PC-3 (cell line): ENCODE results near the gene CC2D2A. TPM values are rescaled to one million over a fixed set of nuclear protein-coding genes. Genes with fewer than 3 reads are reported as not detected.
A peak's percentile ranks its signal among the peaks of the same experiment; 100 is the strongest.

Experiments used
- ATAC-seq: fragments of 200-7000 bp; cut with Tn5 transposase; 2 replicates; pipeline ENCODE4 v1.9.1; 2020; ENCODE audit warnings: mild to moderate bottlenecking, moderate library complexity
- BruUV-seq: library from RNA; stranded (reverse); fragments of 400-500 nt; replicated peaks from 2 replicates; lab custom pipeline; 2021; lab: Mats Ljungman, UMichigan
- CTCF ChIA-PET: fragments of 300-600 bp; sonication (Branson Sonifier 250); formaldehyde crosslinking; loops from one replicate; lab custom pipeline; 2022; ENCODE audit warnings: antibody characterized with exemption; lab: Charles Lee
- POLR2A ChIA-PET: fragments of 300-600 bp; sonication (Branson Sonifier 250); formaldehyde crosslinking; loops from one replicate; lab custom pipeline; 2022; ENCODE audit warnings: antibody characterized with exemption; ENCODE audit not compliant: unreplicated experiment; lab: Charles Lee
- DNase-seq: peaks from one replicate; pipeline ENCODE4 v3.0.0-alpha.2; 2015
- H2AFZ ChIP-seq: fragments of 300-600 bp; sonication (generic); 2 replicates; pipeline ENCODE4 v1.6.0; 2016; ENCODE audit warnings: antibody characterized with exemption, low read length
- H3F3A ChIP-seq: fragments of 300-600 bp; sonication (generic); one replicate; pipeline ENCODE4 v1.6.0; 2017; ENCODE audit warnings: antibody characterized with exemption, low read length, control low read depth, mild to moderate bottlenecking; ENCODE audit not compliant: unreplicated experiment
- H3K27ac ChIP-seq: fragments of 300-600 bp; sonication (generic); 2 replicates; pipeline ENCODE4 v1.5.1; 2016; ENCODE audit warnings: mild to moderate bottlenecking, low read length
- H3K27me3 ChIP-seq: fragments of 300-600 bp; sonication (generic); 2 replicates; pipeline ENCODE4 v1.6.1; 2016; ENCODE audit warnings: low read length, mixed read lengths
- H3K36me3 ChIP-seq: fragments of 300-600 bp; sonication (generic); 2 replicates; pipeline ENCODE4 v1.6.1; 2016; ENCODE audit warnings: low read depth, mixed run types, low read length, mixed read lengths
- H3K4me1 ChIP-seq: fragments of 300-600 bp; sonication (generic); 2 replicates; pipeline ENCODE4 v1.5.1; 2016; ENCODE audit warnings: low read length; ENCODE audit not compliant: insufficient read depth
- H3K4me2 ChIP-seq: fragments of 300-600 bp; sonication (generic); 2 replicates; pipeline ENCODE4 v1.6.0; 2016; ENCODE audit warnings: low read length
- H3K4me3 ChIP-seq: fragments of 300-600 bp; sonication (generic); 2 replicates; pipeline ENCODE4 v1.5.1; 2016; ENCODE audit warnings: mild to moderate bottlenecking, low read length, mixed read lengths
- H3K79me2 ChIP-seq: fragments of 300-600 bp; sonication (generic); 2 replicates; pipeline ENCODE4 v1.6.1; 2017; ENCODE audit warnings: low read length, mixed read lengths
- H3K9ac ChIP-seq: fragments of 300-600 bp; sonication (generic); 2 replicates; pipeline ENCODE4 v1.6.0; 2016; ENCODE audit warnings: mild to moderate bottlenecking, low read length
- H3K9me2 ChIP-seq: fragments of 300-600 bp; sonication (generic); replicated peaks from 2 replicates; pipeline ENCODE4 v1.6.1; 2016; ENCODE audit warnings: mixed run types, low read length, mixed read lengths
- H3K9me3 ChIP-seq: fragments of 300-600 bp; sonication (generic); 2 replicates; pipeline ENCODE4 v1.6.1; 2016; ENCODE audit warnings: low read length, mixed read lengths
- H4K20me1 ChIP-seq: fragments of 300-600 bp; sonication (generic); 2 replicates; pipeline ENCODE4 v1.6.1; 2016; ENCODE audit warnings: low read length, mixed read lengths
- EZH2 ChIP-seq: fragments of 300-600 bp; sonication (generic); IDR thresholded peaks from one replicate; pipeline ENCODE4 v1.6.1; 2017; ENCODE audit warnings: antibody characterized with exemption, mild to moderate bottlenecking, low read length; ENCODE audit not compliant: unreplicated experiment
- EZH2phosphoT487 ChIP-seq: fragments of 300-600 bp; sonication (generic); IDR thresholded peaks from 2 replicates; pipeline ENCODE4 v1.6.1; 2018; ENCODE audit warnings: mild to moderate bottlenecking, antibody characterized with exemption, low read length, borderline replicate concordance
- intact Hi-C: fragments of 100-400 bp; cut with micrococcal nuclease; formaldehyde crosslinking; loops from 2 replicates; pipeline ENCODE4 v1.9.0; 2023
- total RNA-seq: library from RNA; depleted of rRNA; stranded (reverse); fragments of >200 nt; gene quantifications from 2 replicates; pipeline ENCODE4 v1.2.3, GENCODE V29; 2014
- TF ChIP-seq, protein P1 (sequence below): fragments of 300-600 bp; sonication (generic); conservative IDR thresholded peaks from 2 replicates; pipeline ENCODE4 v1.5.1; 2017; ENCODE audit warnings: antibody characterized with exemption, low read depth, mild to moderate bottlenecking, low read length

The CC2D2A gene
- total RNA-seq, 1 experiment from 2014 or later = 13.4 TPM

DNA sequence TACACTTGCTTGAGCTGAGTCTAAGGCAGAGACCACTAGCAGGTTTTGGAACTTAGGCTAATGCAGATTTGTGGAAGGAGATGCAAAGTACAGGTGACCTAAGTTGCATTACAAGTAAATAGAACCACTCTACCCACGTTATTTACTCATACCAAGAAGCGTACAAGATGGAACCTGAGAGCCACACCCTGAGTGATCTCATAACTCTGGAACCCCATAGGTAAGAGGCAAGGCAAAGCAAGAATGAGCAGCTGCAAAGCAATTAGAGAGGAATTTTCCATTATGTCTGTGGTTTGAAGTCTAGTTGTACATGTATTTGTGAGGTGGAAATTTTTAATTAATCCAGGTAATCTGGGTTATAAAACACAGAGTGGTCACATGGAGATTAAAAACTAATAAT, 55.4 kb downstream of the CC2D2A start:
- H3K27ac ChIP-seq = peak overlapping the region; percentile 19
- H3K9ac ChIP-seq = no peak overlapping the region
- H4K20me1 ChIP-seq = no peaks in the 10 kb centered on the region
- POLR2A ChIA-PET = no interaction called here
- no peaks in the 10 kb centered on the region for H3K27me3 ChIP-seq
- H3K79me2 ChIP-seq = no peaks in the 10 kb centered on the region
- H2AFZ ChIP-seq = peak overlapping the region; percentile 31; the same call in 1 of the 2 replicates
- H3K36me3 ChIP-seq = no peaks in the 10 kb centered on the region
- H3K9me3 ChIP-seq = no peaks in the 10 kb centered on the region
- H3K4me2 ChIP-seq = peak overlapping the region; percentile 24; the same call in 1 of the 2 replicates
- no peak for TF ChIP-seq EZH2phosphoT487
- no peak for TF ChIP-seq EZH2
- TF ChIP-seq, protein P1, sequence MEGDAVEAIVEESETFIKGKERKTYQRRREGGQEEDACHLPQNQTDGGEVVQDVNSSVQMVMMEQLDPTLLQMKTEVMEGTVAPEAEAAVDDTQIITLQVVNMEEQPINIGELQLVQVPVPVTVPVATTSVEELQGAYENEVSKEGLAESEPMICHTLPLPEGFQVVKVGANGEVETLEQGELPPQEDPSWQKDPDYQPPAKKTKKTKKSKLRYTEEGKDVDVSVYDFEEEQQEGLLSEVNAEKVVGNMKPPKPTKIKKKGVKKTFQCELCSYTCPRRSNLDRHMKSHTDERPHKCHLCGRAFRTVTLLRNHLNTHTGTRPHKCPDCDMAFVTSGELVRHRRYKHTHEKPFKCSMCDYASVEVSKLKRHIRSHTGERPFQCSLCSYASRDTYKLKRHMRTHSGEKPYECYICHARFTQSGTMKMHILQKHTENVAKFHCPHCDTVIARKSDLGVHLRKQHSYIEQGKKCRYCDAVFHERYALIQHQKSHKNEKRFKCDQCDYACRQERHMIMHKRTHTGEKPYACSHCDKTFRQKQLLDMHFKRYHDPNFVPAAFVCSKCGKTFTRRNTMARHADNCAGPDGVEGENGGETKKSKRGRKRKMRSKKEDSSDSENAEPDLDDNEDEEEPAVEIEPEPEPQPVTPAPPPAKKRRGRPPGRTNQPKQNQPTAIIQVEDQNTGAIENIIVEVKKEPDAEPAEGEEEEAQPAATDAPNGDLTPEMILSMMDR = no peak
- DNase-seq = peak; percentile 77
- no peak overlapping the region for H3K4me3 ChIP-seq
- H3K9me2 ChIP-seq = no peaks in the 10 kb centered on the region
- H3F3A ChIP-seq = no peaks in the 10 kb centered on the region
- intact Hi-C loops = no loop called here
- peaks cover 10% of the 10 kb centered on the region; the same call in 1 of the 2 replicates for H3K4me1 ChIP-seq
- CTCF ChIA-PET = no interaction called here
- ATAC-seq = peak; percentile 82
- no TSS peak for BruUV-seq

DNA sequence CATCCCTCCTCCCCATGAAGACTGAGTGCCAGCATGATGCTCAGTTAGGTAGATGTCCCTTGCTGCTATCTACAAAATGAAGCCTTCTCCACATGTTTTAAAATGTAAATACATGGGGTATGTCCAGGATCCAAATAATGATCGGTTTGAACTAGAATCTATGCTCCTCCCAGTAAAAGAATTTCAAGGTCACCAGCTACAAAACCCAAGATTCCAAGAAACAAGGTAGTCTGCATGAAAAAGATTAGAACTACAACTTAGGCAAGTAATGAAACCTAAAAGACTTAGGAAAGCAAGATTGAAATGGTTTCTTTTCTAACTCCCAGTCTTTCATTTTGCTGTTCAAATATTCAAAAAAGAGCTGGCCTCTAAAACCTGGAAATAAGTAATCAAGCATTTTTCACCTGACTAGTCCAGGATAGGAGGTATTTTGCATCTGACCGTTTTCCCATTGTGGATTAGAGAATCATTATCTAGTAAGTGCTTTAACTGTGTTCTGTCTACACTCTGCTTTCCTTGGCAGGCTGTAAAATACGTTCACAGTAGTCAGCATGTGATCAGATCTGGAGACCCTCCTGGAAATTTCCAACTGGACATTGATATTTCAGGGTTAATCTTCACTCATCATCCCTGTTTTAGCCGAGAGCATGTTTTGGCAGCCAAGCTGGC, 57.4 kb downstream of the CC2D2A start:
- POLR2A ChIA-PET = no interaction called here
- H3K27ac ChIP-seq = no peak overlapping the region
- no TSS peak for BruUV-seq
- TF ChIP-seq, protein P1 = no peak
- TF ChIP-seq EZH2 (no peak), EZH2phosphoT487 (no peak)
- H2AFZ ChIP-seq = no peak overlapping the region
- H3K27me3 ChIP-seq = no peaks in the 10 kb centered on the region
- H3K4me3 ChIP-seq = no peak overlapping the region
- intact Hi-C loops = no loop called here
- H3F3A ChIP-seq = no peaks in the 10 kb centered on the region
- no peak for ATAC-seq
- DNase-seq = no peak
- no peaks in the 10 kb centered on the region for H3K36me3 ChIP-seq
- CTCF ChIA-PET = no interaction called here
- H3K9me2 ChIP-seq = no peaks in the 10 kb centered on the region
- no peaks in the 10 kb centered on the region for H3K79me2 ChIP-seq
- H3K9me3 ChIP-seq = no peaks in the 10 kb centered on the region
- no peaks in the 10 kb centered on the region for H4K20me1 ChIP-seq
- H3K4me2 ChIP-seq = no peak overlapping the region
- peaks cover 10% of the 10 kb centered on the region; the same call in 1 of the 2 replicates for H3K4me1 ChIP-seq
- no peak overlapping the region for H3K9ac ChIP-seq

DNA sequence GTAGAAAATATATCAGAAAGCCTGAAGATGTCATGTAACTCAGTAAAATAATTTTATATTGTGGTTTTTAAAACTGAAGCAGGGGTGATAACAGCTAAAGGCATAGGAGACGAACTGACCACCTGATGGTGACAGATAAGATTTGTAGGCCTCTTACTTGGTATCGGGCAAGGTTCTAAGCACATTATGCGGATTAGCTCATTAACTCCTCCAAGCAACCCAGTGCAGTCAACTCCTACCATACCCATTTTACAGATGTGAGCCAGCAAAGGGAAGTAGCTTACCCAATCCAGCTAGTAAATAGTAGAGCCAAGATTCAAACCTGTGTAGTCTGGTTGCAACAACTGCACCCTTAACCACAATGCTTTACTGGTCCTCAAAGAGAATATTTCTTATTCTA, 62.1 kb downstream of the CC2D2A start:
- H3K9me2 ChIP-seq = no peaks in the 10 kb centered on the region
- ATAC-seq (no peak), DNase-seq (no peak)
- no peaks in the 10 kb centered on the region for H3K79me2 ChIP-seq
- H3K4me3 ChIP-seq = no peak overlapping the region
- ChIA-PET CTCF (no interaction called here), POLR2A (no interaction called here)
- no peaks in the 10 kb centered on the region for H3K9me3 ChIP-seq
- H3K36me3 ChIP-seq = no peaks in the 10 kb centered on the region; the same call in 1 of the 2 replicates
- H2AFZ ChIP-seq = no peak overlapping the region
- no peaks in the 10 kb centered on the region for H4K20me1 ChIP-seq
- intact Hi-C loops = no loop called here
- H3K4me1 ChIP-seq = no peaks in the 10 kb centered on the region
- no peaks in the 10 kb centered on the region for H3F3A ChIP-seq
- no peak overlapping the region for H3K4me2 ChIP-seq
- BruUV-seq = no TSS peak
- H3K27me3 ChIP-seq = no peaks in the 10 kb centered on the region
- H3K27ac ChIP-seq = no peak overlapping the region
- no peak for TF ChIP-seq EZH2
- no peak for TF ChIP-seq EZH2phosphoT487
- TF ChIP-seq, protein P1 = no peak
- H3K9ac ChIP-seq = no peak overlapping the region
